A549 (cell line): ENCODE measurements around the gene ZFHX3. TPM values are rescaled to one million over a fixed set of nuclear protein-coding genes. Genes with fewer than 3 reads are reported as not detected.

Source experiments
- ATAC-seq, 2 experiments: fragments of 200-7000 bp in 1 of 2; fragments of >200 bp in 1 of 2; cut with Nextera tagmentation in 1 of 2; cut with Tn5 transposase in 1 of 2; 3 replicates each; pipeline versions ENCODE4 v1.8.0 to v1.9.1; 2018 to 2020; ENCODE audit warnings: mild to moderate bottlenecking in 1 of 2, moderate library complexity in 1 of 2
- CTCF ChIA-PET: fragments of 300-600 bp; sonication (Branson Sonifier 250); formaldehyde crosslinking; extraction: SDS; loops from one replicate; lab custom pipeline; 2021; ENCODE audit warnings: antibody characterized with exemption, inconsistent platforms; lab: Yijun Ruan, JAX
- POLR2A ChIA-PET: fragments of 350-600 bp; formaldehyde crosslinking; extraction: SDS; loops from one replicate; lab custom pipeline; 2021; ENCODE audit warnings: antibody characterized with exemption, inconsistent platforms; lab: Yijun Ruan, JAX
- DNase-seq, 2 experiments: peaks; one replicate each; pipeline versions ENCODE4 v3.0.0 to v3.0.0-alpha.2; 2011 to 2016; ENCODE audit warnings: low read depth in 1 of 2, low spot score in 1 of 2
- FAIRE-seq: peaks from 2 replicates; lab custom pipeline; 2011; peaks lifted over from hg19 to GRCh38; lab: Jason Lieb, UNC
- H3K27ac ChIP-seq, 2 experiments: fragments of >200 bp; sonication (Bioruptor Twin); formaldehyde crosslinking; 3 replicates each; pipeline ENCODE4 v1.5.1; 2016 to 2017
- H3K4me1 ChIP-seq: fragments of >200 bp; sonication (Bioruptor Twin); formaldehyde crosslinking; 3 replicates; pipeline ENCODE4 v1.6.1; 2016
- H3K4me2 ChIP-seq: fragments of >200 bp; sonication (Bioruptor Twin); formaldehyde crosslinking; 3 replicates; pipeline ENCODE4 v1.6.1; 2016
- H3K4me3 ChIP-seq: fragments of >200 bp; sonication (Bioruptor Twin); formaldehyde crosslinking; 3 replicates; pipeline ENCODE4 v1.5.1; 2016
- H3K9me3 ChIP-seq: fragments of >200 bp; sonication (Bioruptor Twin); formaldehyde crosslinking; 3 replicates; pipeline ENCODE4 v1.6.1; 2016
- CBX2 ChIP-seq: fragments of 200-600 bp; sonication (generic); IDR thresholded peaks from 2 replicates; pipeline ENCODE4 v1.6.1; 2016; ENCODE audit warnings: low read depth, mild to moderate bottlenecking, borderline replicate concordance
- CEBPB ChIP-seq, 2 experiments: fragments of >200 bp in 1 of 2; sonication (Bioruptor Twin) in 1 of 2; formaldehyde crosslinking in 1 of 2; IDR thresholded peaks; 2 replicates each; pipeline ENCODE4 v1.6.1; 2012 to 2016
- CHD4 ChIP-seq: fragments of 200-600 bp; sonication (generic); IDR thresholded peaks from 2 replicates; pipeline ENCODE4 v1.6.1; 2016; ENCODE audit warnings: antibody characterized with exemption, mild to moderate bottlenecking, borderline replicate concordance
- EHMT2 ChIP-seq: fragments of 200-600 bp; sonication (generic); IDR thresholded peaks from 2 replicates; pipeline ENCODE4 v1.6.1; 2016; ENCODE audit warnings: antibody characterized with exemption, low read depth, mild to moderate bottlenecking, moderate library complexity
- EP300 ChIP-seq, 2 experiments: fragments of >200 bp; sonication (Bioruptor Twin); formaldehyde crosslinking; IDR thresholded peaks; 2 replicates in 1 of 2; 3 replicates in 1 of 2; pipeline ENCODE4 v1.6.1; 2016 to 2017
- FOSB ChIP-seq: fragments of 250-450 bp; sonication (Bioruptor Pico); IDR thresholded peaks from 2 replicates; pipeline ENCODE4 v1.5.0; 2020; ENCODE audit warnings: mild to moderate bottlenecking, moderate library complexity
- FOSL2 ChIP-seq, 2 experiments: fragments of 450-650 bp in 1 of 2; fragments of >200 bp in 1 of 2; sonication (Bioruptor Twin) in 1 of 2; formaldehyde crosslinking; IDR thresholded peaks; 2 replicates each; pipeline versions ENCODE4 v1.5.0 to v1.6.1; 2016 to 2020; ENCODE audit warnings: mild to moderate bottlenecking in 1 of 2, moderate library complexity in 1 of 2
- GATA3 ChIP-seq: IDR thresholded peaks from 2 replicates; pipeline ENCODE4 v1.6.1; 2012; ENCODE audit warnings: borderline replicate concordance
- HES2 ChIP-seq: fragments of >200 bp; sonication (Bioruptor Twin); formaldehyde crosslinking; IDR thresholded peaks from 2 replicates; pipeline ENCODE4 v1.6.1; 2016
- HEYL ChIP-seq: fragments of 250-450 bp; sonication (Bioruptor Pico); IDR thresholded peaks from 2 replicates; pipeline ENCODE4 v1.8.0; 2021; ENCODE audit warnings: mild to moderate bottlenecking, moderate library complexity
- HMGXB4 ChIP-seq: fragments of 250-450 bp; sonication (Bioruptor Pico); IDR thresholded peaks from 2 replicates; pipeline ENCODE4 v1.5.0; 2021; ENCODE audit warnings: mild to moderate bottlenecking, moderate library complexity, borderline replicate concordance
- HOXB13 ChIP-seq: fragments of 250-450 bp; sonication (Bioruptor Pico); IDR thresholded peaks from 2 replicates; pipeline ENCODE4 v1.5.0; 2020; ENCODE audit warnings: low read depth, mild to moderate bottlenecking, moderate library complexity
- KDM5A ChIP-seq: fragments of 200-600 bp; sonication (generic); IDR thresholded peaks from 2 replicates; pipeline ENCODE4 v1.6.1; 2016; ENCODE audit warnings: antibody characterized with exemption, mild to moderate bottlenecking
- MYC ChIP-seq: IDR thresholded peaks from 2 replicates; pipeline ENCODE4 v1.6.1; 2012; ENCODE audit warnings: mild to moderate bottlenecking, inconsistent platforms, low read length, improper control_type of control experiment, borderline replicate concordance
- NPAS2 ChIP-seq: fragments of 250-450 bp; sonication (Bioruptor Pico); IDR thresholded peaks from 2 replicates; pipeline ENCODE4 v1.8.0; 2022; ENCODE audit warnings: mild to moderate bottlenecking, moderate library complexity, borderline replicate concordance
- RAD21 ChIP-seq, 2 experiments: fragments of >200 bp in 1 of 2; sonication (Bioruptor Twin) in 1 of 2; formaldehyde crosslinking in 1 of 2; IDR thresholded peaks in 1 of 2; conservative IDR thresholded peaks in 1 of 2; 2 replicates in 1 of 2; 3 replicates in 1 of 2; pipeline ENCODE4 v1.6.1; 2012 to 2018; ENCODE audit warnings: inconsistent platforms in 1 of 2
- REST ChIP-seq: fragments of 200-600 bp; sonication (generic); IDR thresholded peaks from 2 replicates; pipeline ENCODE4 v1.6.1; 2016; ENCODE audit warnings: antibody characterized with exemption, mild to moderate bottlenecking, moderate library complexity
- RNF2 ChIP-seq: fragments of 200-600 bp; sonication (generic); IDR thresholded peaks from 2 replicates; pipeline ENCODE4 v1.6.1; 2016; ENCODE audit warnings: low read depth, mild to moderate bottlenecking, antibody characterized with exemption, moderate library complexity, borderline replicate concordance
- SREBF2 ChIP-seq: fragments of 450-650 bp; IDR thresholded peaks from 2 replicates; pipeline ENCODE4 v1.6.1; 2014; ENCODE audit warnings: mild to moderate bottlenecking, moderate library complexity
- ZC3H11A ChIP-seq: fragments of 450-650 bp; IDR thresholded peaks from 2 replicates; pipeline ENCODE4 v1.6.1; 2014; ENCODE audit warnings: antibody characterized with exemption, mild to moderate bottlenecking
- ZSCAN20 ChIP-seq: fragments of 250-450 bp; sonication (Bioruptor Pico); IDR thresholded peaks from 2 replicates; pipeline ENCODE4 v1.8.0; 2022; ENCODE audit warnings: mild to moderate bottlenecking, moderate library complexity
- WGBS: methylation state at CpG from one replicate; pipeline ENCODE4 v1.1.6; 2017; ENCODE audit errors: missing lambda C conversion rate; 5-methylcytosine and 5-hydroxymethylcytosine counted together
- polyA plus RNA-seq, 4 experiments: library from polyadenylated mRNA; depleted of rRNA in 3 of 4; stranded (reverse); fragments of >200 nt; fragmentation: RNase III in 1 of 4; extraction: RNeasy Plus Mini Kit Qiagen cat#74134 plus additional on column Dnase treatment in 1 of 4; gene quantifications; 2 replicates in 3 of 4; 3 replicates in 1 of 4; pipeline ENCODE4 v1.2.3, GENCODE V29; 2011 to 2017

The ZFHX3 gene
- polyA plus RNA-seq, 2 of the 4 experiments (the other 2 are of a cell fraction) = 3.9 to 6.5 TPM

- ChIA-PET CTCF (interaction anchor here (0.7 to 1.3 kb wide), 4 partner anchors 9 to 338 kb away, joined by 3 to 5 read pairs (median 4); no protein-coding TSS in a partner anchor), POLR2A (no interaction called here)
- Histone ChIP-seq H3K27ac (0 out of 6 replicates have a peak overlapping the region, but pooled peaks of 1 of the 2 experiments have one; percentile 2), H3K4me2 (no peak overlapping the region), H3K9me3 (no peaks in the 10 kb centered on the region), H3K4me3 (no peak overlapping the region), H3K4me1 (peaks cover 22% of the 10 kb centered on the region)
- TF ChIP-seq HOXB13 (no peak), FOSB (CRISPR knock-in tag) (no peak), RNF2 (no peak), MYC (no peak), RAD21 (conservative IDR thresholded peaks at IDR 0.05 in 1 of 2, IDR thresholded peaks at IDR 0.05 in 1 of 2) (no peak), FOSL2 (IDR thresholded peaks at IDR 0.05) (no peak), FOSL2 (CRISPR knock-in tag; IDR thresholded peaks at IDR 0.05) (no peak), ZC3H11A (no peak), CEBPB (IDR thresholded peaks at IDR 0.05) (no peak)
- 92% methylated on average over 9 of the region's 9 CpGs for WGBS
- DNase-seq = no peak
- FAIRE-seq = no peak
- ATAC-seq = no peak
Measured at GRCh38 chr16:72837846-72838585, 209.9 kb downstream of the ZFHX3 start.

- 89% methylated on average over 8 of the region's 8 CpGs for WGBS
- peak in 1 of 2 experiments; percentile 25; a peak in 3 of 6 replicates for ATAC-seq
Measured at GRCh38 chr16:72836985-72837384, 210.9 kb downstream of the ZFHX3 start.

GRCh38 chr16:72836181-72836580 is 211.7 kb downstream of the ZFHX3 start:
- Histone ChIP-seq H3K4me1 (peaks cover 24% of the 10 kb centered on the region), H3K4me2 (no peak overlapping the region), H3K4me3 (no peak overlapping the region), H3K27ac (no peak overlapping the region), H3K9me3 (no peaks in the 10 kb centered on the region)
- TF ChIP-seq CBX2 (no peak), EHMT2 (no peak), GATA3 (no peak), HES2 (no peak), HOXB13 (no peak), CHD4 (no peak), SREBF2 (no peak), NPAS2 (CRISPR knock-in tag) (no peak), REST (no peak), ZSCAN20 (no peak), HEYL (CRISPR knock-in tag) (no peak), EP300 (IDR thresholded peaks at IDR 0.05) (no peak), KDM5A (no peak)
- FAIRE-seq (no peak), DNase-seq (no peak), ATAC-seq (no peak)
- POLR2A ChIA-PET = no interaction called here
- 83% methylated on average over 7 of the region's 7 CpGs for whole genome bisulfite sequencing
- CTCF ChIA-PET = interaction anchor here (0.6 to 5.0 kb wide), 2 partner anchors 10 to 637 kb away, joined by 3 to 90 read pairs; no protein-coding TSS in a partner anchor

More at GRCh38 chr16:72836985-72837384, 210.9 kb downstream of the ZFHX3 start:
- Histone ChIP-seq H3K4me2 (no peak overlapping the region), H3K9me3 (no peaks in the 10 kb centered on the region), H3K4me1 (peaks cover 31% of the 10 kb centered on the region), H3K27ac (no peak overlapping the region; a peak in 1 of 6 replicates), H3K4me3 (no peak overlapping the region)
- ChIA-PET CTCF (interaction anchor here (0.8 to 1.2 kb wide), 3 partner anchors 9 to 339 kb away, joined by 3 to 6 read pairs (median 5); no protein-coding TSS in a partner anchor), POLR2A (no interaction called here)
- DNase-seq = peak in 1 of 2 experiments; percentile 22
- TF ChIP-seq HES2 (no peak), CHD4 (no peak), HMGXB4 (CRISPR knock-in tag) (no peak), RAD21 (conservative IDR thresholded peaks at IDR 0.05 in 1 of 2, IDR thresholded peaks at IDR 0.05 in 1 of 2) (peak in 1 of 2 experiments; percentile 19; a peak in 1 of 5 replicates), CBX2 (no peak)
- FAIRE-seq = no peak
